Neural progenitor cell (in vitro differentiated cells): ENCODE results near the gene CAPN2.

Experiments used
- EZH2 ChIP-seq: fragments of 200-600 bp; sonication (generic); IDR thresholded peaks from 2 replicates; pipeline ENCODE4 v1.6.1; 2017; ENCODE audit warnings: antibody characterized with exemption, mild to moderate bottlenecking, moderate library complexity
- EZH2phosphoT487 ChIP-seq: fragments of 200-600 bp; sonication (generic); IDR thresholded peaks from 2 replicates; pipeline ENCODE4 v1.6.1; 2017; ENCODE audit warnings: antibody characterized with exemption
- TF ChIP-seq, protein P1 (sequence below): fragments of 200-600 bp; sonication (generic); IDR thresholded peaks from 2 replicates; pipeline ENCODE4 v1.5.1; 2017; ENCODE audit warnings: antibody characterized with exemption, mild to moderate bottlenecking

DNA sequence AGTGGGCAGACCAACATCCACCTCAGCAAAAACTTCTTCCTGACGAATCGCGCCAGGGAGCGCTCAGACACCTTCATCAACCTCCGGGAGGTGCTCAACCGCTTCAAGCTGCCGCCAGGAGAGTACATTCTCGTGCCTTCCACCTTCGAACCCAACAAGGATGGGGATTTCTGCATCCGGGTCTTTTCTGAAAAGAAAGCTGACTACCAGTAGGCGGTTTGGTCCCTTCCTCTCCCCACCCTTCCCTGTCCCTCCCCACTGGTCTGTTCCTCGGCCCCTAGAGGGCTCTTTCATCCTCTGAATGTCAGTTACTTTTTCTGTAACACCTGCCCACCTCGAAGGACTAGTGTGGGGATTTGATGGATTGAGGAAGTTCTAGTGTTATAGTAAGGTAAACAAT, 46.9 kb downstream of the CAPN2 start:
- TF ChIP-seq, protein P1, sequence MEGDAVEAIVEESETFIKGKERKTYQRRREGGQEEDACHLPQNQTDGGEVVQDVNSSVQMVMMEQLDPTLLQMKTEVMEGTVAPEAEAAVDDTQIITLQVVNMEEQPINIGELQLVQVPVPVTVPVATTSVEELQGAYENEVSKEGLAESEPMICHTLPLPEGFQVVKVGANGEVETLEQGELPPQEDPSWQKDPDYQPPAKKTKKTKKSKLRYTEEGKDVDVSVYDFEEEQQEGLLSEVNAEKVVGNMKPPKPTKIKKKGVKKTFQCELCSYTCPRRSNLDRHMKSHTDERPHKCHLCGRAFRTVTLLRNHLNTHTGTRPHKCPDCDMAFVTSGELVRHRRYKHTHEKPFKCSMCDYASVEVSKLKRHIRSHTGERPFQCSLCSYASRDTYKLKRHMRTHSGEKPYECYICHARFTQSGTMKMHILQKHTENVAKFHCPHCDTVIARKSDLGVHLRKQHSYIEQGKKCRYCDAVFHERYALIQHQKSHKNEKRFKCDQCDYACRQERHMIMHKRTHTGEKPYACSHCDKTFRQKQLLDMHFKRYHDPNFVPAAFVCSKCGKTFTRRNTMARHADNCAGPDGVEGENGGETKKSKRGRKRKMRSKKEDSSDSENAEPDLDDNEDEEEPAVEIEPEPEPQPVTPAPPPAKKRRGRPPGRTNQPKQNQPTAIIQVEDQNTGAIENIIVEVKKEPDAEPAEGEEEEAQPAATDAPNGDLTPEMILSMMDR, result peak; percentile 12
- TF ChIP-seq EZH2 (no peak), EZH2phosphoT487 (no peak)
